ENCODE measurements around the gene MPHOSPH9. TPM values are rescaled to one million over a fixed set of nuclear protein-coding genes. Genes with fewer than 3 reads are reported as not detected.
A peak's percentile ranks its signal among the peaks of the same experiment; 100 is the strongest.

The MPHOSPH9 gene
- total and polyA plus RNA-seq, 8 donors: 3.3 to 13.4 (median 6.8) TPM

GRCh38 chr12:123269395-123269892 is 36.5 kb upstream of the MPHOSPH9 start:
- DNase-seq (peak; percentile 51 to 88 (median 68)), ATAC-seq (peak; percentile 44 to 58 (median 54)), FAIRE-seq (no peak)
- peaks cover 0 to 4% (median 3%) of the 10 kb centered on the region in 3 donors for H3K4me1 ChIP-seq
- H3K27ac ChIP-seq: peak overlapping the region; percentile 62 to 79 (median 69)
- H3K36me3 ChIP-seq: no peaks in the 10 kb centered on the region
- no peak for TF ChIP-seq CTCF (IDR thresholded peaks at IDR 0.05)
- 34 to 41% methylated on average over 32 of the region's 32 CpGs for whole genome bisulfite sequencing, 2 donors
- no peaks in the 10 kb centered on the region for H3K27me3 ChIP-seq
- intact Hi-C loops (cut with DNase I): no loop called here
- peak overlapping the region; percentile 59 to 91 (median 81) for H3K4me3 ChIP-seq
- no peaks in the 10 kb centered on the region for H3K9me3 ChIP-seq

- intact Hi-C loops (cut with DNase I): no loop called here
- FAIRE-seq: no peak
- Histone ChIP-seq H3K4me1 (peaks cover 0 to 4% (median 3%) of the 10 kb centered on the region in 3 donors), H3K36me3 (no peaks in the 10 kb centered on the region), H3K27me3 (no peaks in the 10 kb centered on the region), H3K27ac (peak overlapping the region; percentile 33 to 79 (median 69)), H3K4me3 (no peak overlapping the region), H3K9me3 (no peaks in the 10 kb centered on the region)
- TF ChIP-seq CTCF (IDR thresholded peaks at IDR 0.05): no peak
- 82 to 83% methylated on average over 13 of the region's 13 CpGs for WGBS, 2 donors
- no peak for ATAC-seq
- no peak for DNase-seq
Measured at GRCh38 chr12:123268850-123269249, 35.9 kb upstream of the MPHOSPH9 start.

GRCh38 chr12:123267991-123268843 is 35.3 kb upstream of the MPHOSPH9 start:
- intact Hi-C loops (cut with DNase I): no loop called here
- no peak overlapping the region for H3K4me3 ChIP-seq
- 71 to 74% methylated on average over 36 of the region's 36 CpGs for WGBS, 2 donors
- H3K27me3 ChIP-seq: no peaks in the 10 kb centered on the region
- TF ChIP-seq CTCF (IDR thresholded peaks at IDR 0.05): no peak
- FAIRE-seq (no peak), ATAC-seq (peak in 3 of 4 donors; percentile 3 to 9 (median 3)), DNase-seq (peak in 1 of 6 donors; percentile 45)
- peak overlapping the region in 1 of 4 donors; percentile 4 for H3K27ac ChIP-seq
- peaks cover 0 to 4% (median 3%) of the 10 kb centered on the region in 3 donors for H3K4me1 ChIP-seq
- no peaks in the 10 kb centered on the region for H3K9me3 ChIP-seq
- no peaks in the 10 kb centered on the region for H3K36me3 ChIP-seq

- no peak for FAIRE-seq
- Histone ChIP-seq H3K27ac (no peak overlapping the region), H3K9me3 (no peaks in the 10 kb centered on the region), H3K4me3 (no peak overlapping the region), H3K27me3 (no peaks in the 10 kb centered on the region), H3K36me3 (no peaks in the 10 kb centered on the region), H3K4me1 (peaks cover 0 to 4% (median 2%) of the 10 kb centered on the region in 3 donors)
- TF ChIP-seq CTCF (IDR thresholded peaks at IDR 0.05): no peak
- intact Hi-C loops (cut with DNase I): no loop called here
- DNase-seq: no peak
- ATAC-seq: no peak
- 89% methylated on average over 7 of the region's 7 CpGs for WGBS, 2 donors
Measured at GRCh38 chr12:123267335-123267920, 34.5 kb upstream of the MPHOSPH9 start.

Data from pancreas (tissue), 10 donors.